Measurements from ENCODE around the gene TOR1AIP1.

DNA sequence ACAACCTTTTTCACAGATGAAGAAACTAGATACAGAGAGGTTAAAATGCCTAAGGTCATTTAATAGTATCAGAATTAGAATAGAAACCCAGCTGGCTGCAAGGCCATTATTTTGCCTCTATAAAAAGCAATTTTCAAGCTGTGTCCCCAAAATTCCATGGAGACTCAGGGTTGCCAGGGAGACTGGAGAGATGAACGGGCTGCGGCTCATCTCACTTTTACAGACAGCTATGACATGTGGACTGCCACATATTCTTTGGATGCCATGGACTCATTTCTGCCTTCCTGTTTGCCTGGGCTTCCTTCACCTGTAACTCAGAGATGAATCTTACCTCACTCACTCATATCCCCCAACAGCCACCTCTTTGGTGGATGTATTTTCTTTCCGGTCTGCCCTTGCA is 21.4 kb upstream of the TOR1AIP1 start:
- TF ChIP-seq, protein P1, sequence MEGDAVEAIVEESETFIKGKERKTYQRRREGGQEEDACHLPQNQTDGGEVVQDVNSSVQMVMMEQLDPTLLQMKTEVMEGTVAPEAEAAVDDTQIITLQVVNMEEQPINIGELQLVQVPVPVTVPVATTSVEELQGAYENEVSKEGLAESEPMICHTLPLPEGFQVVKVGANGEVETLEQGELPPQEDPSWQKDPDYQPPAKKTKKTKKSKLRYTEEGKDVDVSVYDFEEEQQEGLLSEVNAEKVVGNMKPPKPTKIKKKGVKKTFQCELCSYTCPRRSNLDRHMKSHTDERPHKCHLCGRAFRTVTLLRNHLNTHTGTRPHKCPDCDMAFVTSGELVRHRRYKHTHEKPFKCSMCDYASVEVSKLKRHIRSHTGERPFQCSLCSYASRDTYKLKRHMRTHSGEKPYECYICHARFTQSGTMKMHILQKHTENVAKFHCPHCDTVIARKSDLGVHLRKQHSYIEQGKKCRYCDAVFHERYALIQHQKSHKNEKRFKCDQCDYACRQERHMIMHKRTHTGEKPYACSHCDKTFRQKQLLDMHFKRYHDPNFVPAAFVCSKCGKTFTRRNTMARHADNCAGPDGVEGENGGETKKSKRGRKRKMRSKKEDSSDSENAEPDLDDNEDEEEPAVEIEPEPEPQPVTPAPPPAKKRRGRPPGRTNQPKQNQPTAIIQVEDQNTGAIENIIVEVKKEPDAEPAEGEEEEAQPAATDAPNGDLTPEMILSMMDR (conservative IDR thresholded peaks at IDR 0.05; ENCODE audit: low read depth, low read length) = no peak
- TF ChIP-seq EZH2phosphoT487 (IDR thresholded peaks at IDR 0.05; ENCODE audit: borderline replicate concordance, low read length) = no peak
